ENCODE measurements around the gene ZXDC.

ZXDC gene

GRCh38 chr3:126509597-126510307 is 34.1 kb upstream of the ZXDC start:
- FAIRE-seq (no peak), DNase-seq (ENCODE audit: insufficient read length) (no peak)
- TF ChIP-seq POLR2AphosphoS5 (IDR thresholded peaks at IDR 0.05; ENCODE audit: low read depth, low read length) (no peak), TAF1 (IDR thresholded peaks at IDR 0.05; ENCODE audit: borderline replicate concordance, low read depth, low read length) (no peak), POLR2A (IDR thresholded peaks at IDR 0.05; ENCODE audit: low read depth, low read length) (no peak)

GRCh38 chr3:126508564-126508964 is 32.9 kb upstream of the ZXDC start:
- FAIRE-seq, result no peak
- DNase-seq (ENCODE audit: insufficient read length), result no peak
- TF ChIP-seq POLR2AphosphoS5 (IDR thresholded peaks at IDR 0.05; ENCODE audit: low read depth, low read length) (no peak), TAF1 (IDR thresholded peaks at IDR 0.05; ENCODE audit: borderline replicate concordance, low read depth, low read length) (no peak), POLR2A (IDR thresholded peaks at IDR 0.05; ENCODE audit: low read depth, low read length) (no peak)

GRCh38 chr3:126507886-126508285 is 32.2 kb upstream of the ZXDC start:
- TF ChIP-seq TAF1 (IDR thresholded peaks at IDR 0.05; ENCODE audit: borderline replicate concordance, low read depth, low read length), result no peak
- TF ChIP-seq POLR2A (IDR thresholded peaks at IDR 0.05; ENCODE audit: low read depth, low read length), result no peak
- no peak for TF ChIP-seq POLR2AphosphoS5 (IDR thresholded peaks at IDR 0.05; ENCODE audit: low read depth, low read length)
- FAIRE-seq, result no peak
- no peak for DNase-seq (ENCODE audit: insufficient read length)

GRCh38 chr3:126503701-126504100 is 28.0 kb upstream of the ZXDC start:
- TF ChIP-seq POLR2A (IDR thresholded peaks at IDR 0.05; ENCODE audit: low read depth, low read length) (no peak), POLR2AphosphoS5 (IDR thresholded peaks at IDR 0.05; ENCODE audit: low read depth, low read length) (no peak), TAF1 (IDR thresholded peaks at IDR 0.05; ENCODE audit: borderline replicate concordance, low read depth, low read length) (no peak)
- no peak for DNase-seq (ENCODE audit: insufficient read length)
- no peak for FAIRE-seq

GRCh38 chr3:126502656-126503055 is 27.0 kb upstream of the ZXDC start:
- FAIRE-seq, result peak; percentile 86
- TF ChIP-seq TAF1 (IDR thresholded peaks at IDR 0.05; ENCODE audit: borderline replicate concordance, low read depth, low read length), result no peak
- TF ChIP-seq POLR2AphosphoS5 (IDR thresholded peaks at IDR 0.05; ENCODE audit: low read depth, low read length), result no peak
- TF ChIP-seq POLR2A (IDR thresholded peaks at IDR 0.05; ENCODE audit: low read depth, low read length), result no peak

GRCh38 chr3:126501736-126502135 is 26.0 kb upstream of the ZXDC start:
- TF ChIP-seq TAF1 (IDR thresholded peaks at IDR 0.05; ENCODE audit: borderline replicate concordance, low read depth, low read length), result no peak
- no peak for TF ChIP-seq POLR2AphosphoS5 (IDR thresholded peaks at IDR 0.05; ENCODE audit: low read depth, low read length)
- TF ChIP-seq POLR2A (IDR thresholded peaks at IDR 0.05; ENCODE audit: low read depth, low read length), result no peak
- DNase-seq (ENCODE audit: insufficient read length), result no peak
- FAIRE-seq, result no peak

More at GRCh38 chr3:126502656-126503055, 27.0 kb upstream of the ZXDC start:
- DNase-seq (ENCODE audit: insufficient read length), result no peak

GRCh38 chr3:126501054-126501453 is 25.4 kb upstream of the ZXDC start:
- TF ChIP-seq POLR2A (IDR thresholded peaks at IDR 0.05; ENCODE audit: low read depth, low read length), result no peak
- no peak for TF ChIP-seq TAF1 (IDR thresholded peaks at IDR 0.05; ENCODE audit: borderline replicate concordance, low read depth, low read length)
- no peak for TF ChIP-seq POLR2AphosphoS5 (IDR thresholded peaks at IDR 0.05; ENCODE audit: low read depth, low read length)
- DNase-seq (ENCODE audit: insufficient read length) (no peak), FAIRE-seq (no peak)

- TF ChIP-seq TAF1 (IDR thresholded peaks at IDR 0.05; ENCODE audit: borderline replicate concordance, low read depth, low read length), result no peak
- no peak for TF ChIP-seq POLR2AphosphoS5 (IDR thresholded peaks at IDR 0.05; ENCODE audit: low read depth, low read length)
- no peak for TF ChIP-seq POLR2A (IDR thresholded peaks at IDR 0.05; ENCODE audit: low read depth, low read length)
- FAIRE-seq (no peak), DNase-seq (ENCODE audit: insufficient read length) (no peak)
These were observed 24.3 kb upstream of the ZXDC start for GRCh38 chr3:126500016-126500415.

- DNase-seq (ENCODE audit: insufficient read length) (no peak), FAIRE-seq (no peak)
- TF ChIP-seq POLR2A (IDR thresholded peaks at IDR 0.05; ENCODE audit: low read depth, low read length) (no peak), POLR2AphosphoS5 (IDR thresholded peaks at IDR 0.05; ENCODE audit: low read depth, low read length) (no peak)
These were observed 23.7 kb upstream of the ZXDC start for GRCh38 chr3:126499401-126499800.

- no peak for FAIRE-seq
- no peak for DNase-seq (ENCODE audit: insufficient read length)
- TF ChIP-seq TAF1 (IDR thresholded peaks at IDR 0.05; ENCODE audit: borderline replicate concordance, low read depth, low read length), result no peak
- TF ChIP-seq POLR2AphosphoS5 (IDR thresholded peaks at IDR 0.05; ENCODE audit: low read depth, low read length), result no peak
- no peak for TF ChIP-seq POLR2A (IDR thresholded peaks at IDR 0.05; ENCODE audit: low read depth, low read length)
These were observed 23.2 kb upstream of the ZXDC start for GRCh38 chr3:126498929-126499328.

- FAIRE-seq (no peak), DNase-seq (ENCODE audit: insufficient read length) (no peak)
- TF ChIP-seq POLR2AphosphoS5 (IDR thresholded peaks at IDR 0.05; ENCODE audit: low read depth, low read length) (no peak), TAF1 (IDR thresholded peaks at IDR 0.05; ENCODE audit: borderline replicate concordance, low read depth, low read length) (no peak), POLR2A (IDR thresholded peaks at IDR 0.05; ENCODE audit: low read depth, low read length) (no peak)
These were observed 22.8 kb upstream of the ZXDC start for GRCh38 chr3:126498461-126498860.

GRCh38 chr3:126497956-126498355 is 22.3 kb upstream of the ZXDC start:
- no peak for TF ChIP-seq POLR2A (IDR thresholded peaks at IDR 0.05; ENCODE audit: low read depth, low read length)
- TF ChIP-seq TAF1 (IDR thresholded peaks at IDR 0.05; ENCODE audit: borderline replicate concordance, low read depth, low read length), result no peak
- no peak for TF ChIP-seq POLR2AphosphoS5 (IDR thresholded peaks at IDR 0.05; ENCODE audit: low read depth, low read length)
- FAIRE-seq (no peak), DNase-seq (ENCODE audit: insufficient read length) (no peak)

All from GM12892 (cell line).